ENCODE measurements around the gene C11orf71. TPM values are rescaled to one million over a fixed set of nuclear protein-coding genes. Genes with fewer than 3 reads are reported as not detected.

The C11orf71 gene
- total and polyA plus RNA-seq, 9 of the 15 experiments (the other 6 are each of a cell fraction or from before 2014, with no cell fraction given) = 2.9 to 15.1 (median 9.1) TPM

GRCh38 chr11:114359342-114359741 lies 41.0 kb downstream of the C11orf71 start:
- Histone ChIP-seq H4K20me1 (replicated peaks; ENCODE audit: control insufficient read depth, insufficient read depth, low read length) (no peaks in the 10 kb centered on the region), H2AFZ (ENCODE audit: low read depth, low read length) (no peak overlapping the region), H3K4me2 (ENCODE audit: insufficient read depth, low read length) (no peak overlapping the region), H3K9ac (ENCODE audit: insufficient read depth in 1 of 2, low read depth in 2 of 2, low read length in 2 of 2) (no peak overlapping the region), H3K4me1 (replicated peaks in 1 of 2; ENCODE audit: control insufficient read depth in 2 of 2, insufficient read depth in 2 of 2, low read length in 2 of 2) (0 out of 5 replicates have a peak, but pooled peaks cover 0 to 6% of the 10 kb centered on the region in 2 experiments), H3K4me3 (no peak overlapping the region), H3K79me2 (ENCODE audit: control insufficient read depth, insufficient read depth, low read length) (no peaks in the 10 kb centered on the region), H3K27ac (ENCODE audit: extremely low read depth, low read depth, low read length) (no peak overlapping the region), H3K9me3 (replicated peaks; ENCODE audit: control insufficient read depth, insufficient read depth, low read depth, low read length) (no peaks in the 10 kb centered on the region), H3K36me3 (ENCODE audit: control insufficient read depth, insufficient read depth, low read length) (no peaks in the 10 kb centered on the region), H3K27me3 (ENCODE audit: control insufficient read depth in 2 of 2, insufficient read depth in 2 of 2, low read length in 2 of 2) (no peaks in the 10 kb centered on the region; a peak in 1 of 5 replicates), H3K9me1 (ENCODE audit: control insufficient read depth, insufficient read depth, low read length) (no peaks in the 10 kb centered on the region)
- no peak for TF ChIP-seq ZNF699 (CRISPR knock-in tag; IDR thresholded peaks at IDR 0.05; ENCODE audit: insufficient replicate concordance)
- no peak for TF ChIP-seq CEBPZ (IDR thresholded peaks at IDR 0.05; ENCODE audit: borderline replicate concordance, low read depth, low read length)
- no peak for TF ChIP-seq U2AF2 (optimal IDR thresholded peaks at IDR 0.05; ENCODE audit: low read depth, low read length)
- no peak for TF ChIP-seq POU5F1 (IDR thresholded peaks at IDR 0.05; ENCODE audit: borderline replicate concordance, low read depth, low read length, partially characterized antibody)
- TF ChIP-seq NFATC3 (IDR thresholded peaks at IDR 0.05) = no peak
- FAIRE-seq (no peak), DNase-seq (ENCODE audit: extremely low read depth in 1 of 4, low spot score in 3 of 4) (no peak), ATAC-seq (no peak)
- no TSS peak for BruUV-seq (replicated peaks)
- ChIA-PET POLR2A (interaction anchor here (0.6 kb wide), 1 partner anchor 88 kb away, joined by 4 read pairs; no protein-coding TSS in a partner anchor), CTCF (ENCODE audit: low intra/inter-chr PET ratio) (no interaction called here)
- in situ Hi-C loops (cut with MboI) (no loop called here), intact Hi-C loops (cut with micrococcal nuclease) (no loop called here)
